NCI-H526 (cell line): Measurements from ENCODE around the gene MARVELD3.
A peak's percentile ranks its signal among the peaks of the same experiment; 100 is the strongest.

Source experiments
- DNase-seq, 2 experiments: peaks; one replicate each; lab custom pipeline; 2025; lab: John Stamatoyannopoulos, UW

Gene MARVELD3

GRCh38 chr16:71623597-71623996 is 2.4 kb upstream of the MARVELD3 start:
- DNase-seq, result no peak

GRCh38 chr16:71625113-71625850 is 702 bp upstream of the MARVELD3 start:
- no peak for DNase-seq

GRCh38 chr16:71626858-71627213 is 852 bp downstream of the MARVELD3 start:
- peak in 1 of 2 experiments; percentile 49 for DNase-seq

- DNase-seq, result peak in 1 of 2 experiments; percentile 3
Measured at GRCh38 chr16:71627731-71628181, 1.8 kb downstream of the MARVELD3 start.

- DNase-seq, result peak in 1 of 2 experiments; percentile 48
Measured at GRCh38 chr16:71628810-71629209, 2.8 kb downstream of the MARVELD3 start.

GRCh38 chr16:71629278-71630016 is 3.5 kb downstream of the MARVELD3 start:
- DNase-seq, result peak; percentile 33 to 68

- no peak for DNase-seq
Measured at GRCh38 chr16:71630808-71631207, 4.8 kb downstream of the MARVELD3 start.

- no peak for DNase-seq
Measured at GRCh38 chr16:71631776-71632175, 5.8 kb downstream of the MARVELD3 start.

- no peak for DNase-seq
Measured at GRCh38 chr16:71635632-71636031, 9.6 kb downstream of the MARVELD3 start.

GRCh38 chr16:71637398-71637797 is 11.4 kb downstream of the MARVELD3 start:
- no peak for DNase-seq

GRCh38 chr16:71645450-71645849 is 19.5 kb downstream of the MARVELD3 start:
- DNase-seq, result peak in 1 of 2 experiments; percentile 50

GRCh38 chr16:71647391-71647790 is 21.4 kb downstream of the MARVELD3 start:
- DNase-seq, result no peak

GRCh38 chr16:71648162-71648561 is 22.2 kb downstream of the MARVELD3 start:
- peak; percentile 33 to 74 for DNase-seq

- peak in 1 of 2 experiments; percentile 9 for DNase-seq
Measured at GRCh38 chr16:71648921-71649320, 22.9 kb downstream of the MARVELD3 start.

GRCh38 chr16:71649704-71650103 is 23.7 kb downstream of the MARVELD3 start:
- DNase-seq, result no peak

GRCh38 chr16:71658771-71659170 is 32.8 kb downstream of the MARVELD3 start:
- DNase-seq, result no peak

- no peak for DNase-seq
Measured at GRCh38 chr16:71659471-71659870, 33.5 kb downstream of the MARVELD3 start.

- DNase-seq, result no peak
Measured at GRCh38 chr16:71666264-71666663, 40.3 kb downstream of the MARVELD3 start.

- DNase-seq, result peak in 1 of 2 experiments; percentile 40
Measured at GRCh38 chr16:71666928-71667707, 41.1 kb downstream of the MARVELD3 start.

- DNase-seq, result no peak
Measured at GRCh38 chr16:71669926-71670536, 44.0 kb downstream of the MARVELD3 start.

- DNase-seq, result no peak
Measured at GRCh38 chr16:71670537-71670936, 44.6 kb downstream of the MARVELD3 start.

- DNase-seq, result no peak
Measured at GRCh38 chr16:71671165-71671564, 45.2 kb downstream of the MARVELD3 start.
